Fibroblast of skin of scalp (primary cell): Measurements from ENCODE around the gene CLCN4.

Source experiments
- DNase-seq: peaks from one replicate; pipeline ENCODE4 v3.0.0-alpha.2; 2013

Gene CLCN4

GRCh38 chrX:10168226-10168625 lies 11.5 kb downstream of the CLCN4 start:
- no peak for DNase-seq

- DNase-seq: no peak
Measured at GRCh38 chrX:10169175-10169574, 12.4 kb downstream of the CLCN4 start.

- DNase-seq: no peak
Measured at GRCh38 chrX:10171249-10171648, 14.5 kb downstream of the CLCN4 start.

GRCh38 chrX:10172877-10173276 lies 16.1 kb downstream of the CLCN4 start:
- DNase-seq: peak; percentile 36

- peak; percentile 91 for DNase-seq
Measured at GRCh38 chrX:10173331-10173900, 16.6 kb downstream of the CLCN4 start.

GRCh38 chrX:10174051-10174450 lies 17.3 kb downstream of the CLCN4 start:
- no peak for DNase-seq

GRCh38 chrX:10174810-10175209 lies 18.0 kb downstream of the CLCN4 start:
- no peak for DNase-seq

- peak; percentile 58 for DNase-seq
Measured at GRCh38 chrX:10175319-10175871, 18.6 kb downstream of the CLCN4 start.

GRCh38 chrX:10176121-10177003 lies 19.6 kb downstream of the CLCN4 start:
- DNase-seq: no peak

- DNase-seq: no peak
Measured at GRCh38 chrX:10177004-10177396, 20.2 kb downstream of the CLCN4 start.

GRCh38 chrX:10177601-10178000 lies 20.8 kb downstream of the CLCN4 start:
- DNase-seq: no peak

GRCh38 chrX:10178866-10179463 lies 22.2 kb downstream of the CLCN4 start:
- no peak for DNase-seq

GRCh38 chrX:10183760-10184159 lies 27.0 kb downstream of the CLCN4 start:
- no peak for DNase-seq

GRCh38 chrX:10184411-10184810 lies 27.6 kb downstream of the CLCN4 start:
- DNase-seq: no peak

- no peak for DNase-seq
Measured at GRCh38 chrX:10186355-10186754, 29.6 kb downstream of the CLCN4 start.

GRCh38 chrX:10187421-10187820 lies 30.6 kb downstream of the CLCN4 start:
- DNase-seq: no peak

- peak; percentile 58 for DNase-seq
Measured at GRCh38 chrX:10189317-10190268, 32.8 kb downstream of the CLCN4 start.

GRCh38 chrX:10190367-10190766 lies 33.6 kb downstream of the CLCN4 start:
- peak; percentile 76 for DNase-seq

GRCh38 chrX:10193587-10193986 lies 36.8 kb downstream of the CLCN4 start:
- no peak for DNase-seq

GRCh38 chrX:10195425-10195824 lies 38.6 kb downstream of the CLCN4 start:
- DNase-seq: no peak

GRCh38 chrX:10195947-10196346 lies 39.2 kb downstream of the CLCN4 start:
- DNase-seq: no peak
